ENCODE data around the gene RPTOR. TPM values are rescaled to one million over a fixed set of nuclear protein-coding genes. Genes with fewer than 3 reads are reported as not detected.

The RPTOR gene
- total RNA-seq, 6 experiments from 2014 or later, result 34.4 to 39.2 (median 35.5) TPM

- Mint-ChIP-seq H3K4me1 (ENCODE audit: low read depth) (peaks cover 47% of the 10 kb centered on the region), H3K9me3 (peaks cover 8% of the 10 kb centered on the region), H3K27me3 (ENCODE audit: insufficient read depth) (peaks cover 2% of the 10 kb centered on the region), H3K27ac (no peak overlapping the region), H3K36me3 (ENCODE audit: low read depth) (peaks cover 37% of the 10 kb centered on the region), H3K4me3 (no peak overlapping the region)
- no peak for TF ChIP-seq CTCF (IDR thresholded peaks at IDR 0.05)
- no peak for DNase-seq
These were observed 241.8 kb downstream of the RPTOR start for GRCh38 chr17:80786470-80786869.

DNA sequence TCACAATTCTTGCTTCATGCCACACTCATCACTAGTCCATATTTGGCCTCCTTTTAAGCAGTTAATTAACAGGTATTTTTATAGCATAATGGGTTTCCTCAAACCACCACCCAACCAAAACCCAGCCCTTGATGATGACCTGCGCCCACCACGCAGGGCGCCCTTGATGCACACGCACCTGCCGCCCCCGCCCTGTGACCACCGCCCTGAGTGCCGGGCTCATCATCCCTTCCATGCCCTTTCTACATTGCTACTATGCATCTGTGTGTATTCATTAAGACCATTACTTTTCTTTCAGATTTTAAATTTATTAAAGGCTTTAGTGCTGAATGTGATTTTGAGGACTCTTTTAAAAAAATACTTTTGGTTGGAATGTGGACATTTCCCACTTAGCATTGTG, 242.2 kb downstream of the RPTOR start:
- Mint-ChIP-seq H3K27ac (no peak overlapping the region), H3K27me3 (ENCODE audit: insufficient read depth) (peaks cover 2% of the 10 kb centered on the region), H3K4me1 (ENCODE audit: low read depth) (peaks cover 51% of the 10 kb centered on the region), H3K36me3 (ENCODE audit: low read depth) (peaks cover 41% of the 10 kb centered on the region), H3K4me3 (no peak overlapping the region), H3K9me3 (peaks cover 8% of the 10 kb centered on the region)
- no peak for TF ChIP-seq CTCF (IDR thresholded peaks at IDR 0.05)
- DNase-seq, result no peak

DNA sequence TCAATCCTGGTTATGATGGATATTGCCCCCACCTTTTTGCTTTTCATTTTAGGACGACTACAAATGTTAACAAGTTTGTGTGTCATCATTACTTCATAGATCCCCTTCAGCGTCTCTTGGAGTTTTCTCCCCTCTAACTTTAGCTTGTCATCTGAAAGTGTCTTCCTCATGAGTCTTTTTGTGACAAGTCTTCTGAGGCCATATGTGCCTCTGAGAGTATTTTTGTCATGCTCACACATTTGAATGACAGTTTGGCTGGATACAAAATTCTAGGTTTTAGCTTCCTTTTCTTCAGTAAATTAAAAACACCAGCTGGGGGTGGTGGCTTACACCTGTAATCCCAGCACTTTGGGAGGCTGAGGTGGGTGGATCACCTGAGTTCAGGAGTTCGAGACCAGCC, 243.2 kb downstream of the RPTOR start:
- Mint-ChIP-seq H3K27me3 (ENCODE audit: insufficient read depth) (no peaks in the 10 kb centered on the region; the same call in none of the 2 replicates), H3K4me1 (ENCODE audit: low read depth) (peaks cover 55% of the 10 kb centered on the region), H3K4me3 (no peak overlapping the region), H3K36me3 (ENCODE audit: low read depth) (peaks cover 39% of the 10 kb centered on the region), H3K9me3 (peaks cover 8% of the 10 kb centered on the region), H3K27ac (no peak overlapping the region)
- DNase-seq, result no peak
- no peak for TF ChIP-seq CTCF (IDR thresholded peaks at IDR 0.05)

GRCh38 chr17:80789356-80789902, 244.8 kb downstream of the RPTOR start:
- peaks cover 47% of the 10 kb centered on the region for H3K36me3 Mint-ChIP-seq (ENCODE audit: low read depth)
- peaks cover 61% of the 10 kb centered on the region for H3K4me1 Mint-ChIP-seq (ENCODE audit: low read depth)
- peak overlapping the region; percentile 93 for H3K27ac Mint-ChIP-seq
- peak overlapping the region; percentile 67 for H3K4me3 Mint-ChIP-seq
- H3K9me3 Mint-ChIP-seq, result peaks cover 8% of the 10 kb centered on the region
- no peaks in the 10 kb centered on the region; the same call in none of the 2 replicates for H3K27me3 Mint-ChIP-seq (ENCODE audit: insufficient read depth)
- no peak for TF ChIP-seq CTCF (IDR thresholded peaks at IDR 0.05)
- DNase-seq, result peak; percentile 78

DNA sequence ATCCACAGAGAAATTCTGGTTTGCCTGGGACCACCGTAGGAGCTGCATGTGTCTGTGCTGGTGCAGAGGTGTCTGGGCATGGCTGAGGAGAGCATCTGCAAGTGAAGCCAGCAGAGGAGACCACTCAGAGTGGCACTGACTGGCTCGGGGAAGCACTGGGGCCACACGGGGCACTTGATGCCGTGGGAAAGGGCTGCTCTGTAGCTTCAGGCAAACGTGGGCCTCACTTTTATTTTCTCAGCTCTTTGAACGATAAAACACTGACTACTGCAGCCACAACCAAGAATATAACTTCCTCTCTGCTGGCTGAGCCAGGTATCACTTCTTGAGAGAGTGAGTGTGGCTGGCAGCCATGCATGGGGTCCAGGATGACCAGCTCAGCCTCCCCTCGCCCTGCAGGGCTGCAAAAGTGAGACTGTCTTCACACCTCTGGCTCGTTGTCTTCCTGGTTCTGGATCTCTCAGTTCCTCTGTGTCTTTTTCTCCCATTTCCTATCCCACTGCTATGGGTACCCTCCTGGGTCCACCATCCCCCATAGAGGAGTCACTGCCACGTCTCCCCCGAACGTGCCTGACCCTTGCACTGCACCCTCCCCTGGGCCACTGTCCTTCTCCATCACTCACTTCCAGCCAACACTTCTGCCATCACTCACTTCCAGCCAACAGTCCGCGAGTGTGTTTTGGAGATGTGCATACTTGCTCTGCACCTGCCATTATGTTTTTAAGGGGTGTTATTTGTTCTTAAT, 245.6 kb downstream of the RPTOR start:
- Mint-ChIP-seq H3K27me3 (ENCODE audit: insufficient read depth) (no peaks in the 10 kb centered on the region; the same call in none of the 2 replicates), H3K4me3 (peak overlapping the region; percentile 67), H3K4me1 (ENCODE audit: low read depth) (peaks cover 61% of the 10 kb centered on the region), H3K27ac (peak overlapping the region; percentile 93), H3K9me3 (peaks cover 8% of the 10 kb centered on the region), H3K36me3 (ENCODE audit: low read depth) (peaks cover 53% of the 10 kb centered on the region)
- no peak for TF ChIP-seq CTCF (IDR thresholded peaks at IDR 0.05)
- DNase-seq, result no peak

Data from HFFc6 (cell line).